ENCODE data around the gene BSCL2.
"Not testable (repeated sequence)": the region's sequence is repeated elsewhere in the genome, so short reads cannot be mapped to it uniquely, and the experiment has no call there.

Gene BSCL2

GRCh38 chr11:62707277-62707861 lies at the start of gene BSCL2, which contains the start of gene GNG3:
BSCL2 (minus strand) TSS chr11:62707424; CDS start chr11:62707195, 229 bp downstream.
GNG3 (plus strand) TSS chr11:62707676; CDS start chr11:62708296, 620 bp downstream.
- peak; percentile 75 for DNase-seq

GRCh38 chr11:62755086-62755615 lies 47.9 kb upstream of the BSCL2 start:
- no peak for DNase-seq

GRCh38 chr11:62753736-62754603 lies 46.7 kb upstream of the BSCL2 start, which contains the start of gene ZBTB3:
ZBTB3 (minus strand) TSS chr11:62754160; CDS start chr11:62753664, 496 bp downstream.
- peak; percentile 98 for DNase-seq

DNA sequence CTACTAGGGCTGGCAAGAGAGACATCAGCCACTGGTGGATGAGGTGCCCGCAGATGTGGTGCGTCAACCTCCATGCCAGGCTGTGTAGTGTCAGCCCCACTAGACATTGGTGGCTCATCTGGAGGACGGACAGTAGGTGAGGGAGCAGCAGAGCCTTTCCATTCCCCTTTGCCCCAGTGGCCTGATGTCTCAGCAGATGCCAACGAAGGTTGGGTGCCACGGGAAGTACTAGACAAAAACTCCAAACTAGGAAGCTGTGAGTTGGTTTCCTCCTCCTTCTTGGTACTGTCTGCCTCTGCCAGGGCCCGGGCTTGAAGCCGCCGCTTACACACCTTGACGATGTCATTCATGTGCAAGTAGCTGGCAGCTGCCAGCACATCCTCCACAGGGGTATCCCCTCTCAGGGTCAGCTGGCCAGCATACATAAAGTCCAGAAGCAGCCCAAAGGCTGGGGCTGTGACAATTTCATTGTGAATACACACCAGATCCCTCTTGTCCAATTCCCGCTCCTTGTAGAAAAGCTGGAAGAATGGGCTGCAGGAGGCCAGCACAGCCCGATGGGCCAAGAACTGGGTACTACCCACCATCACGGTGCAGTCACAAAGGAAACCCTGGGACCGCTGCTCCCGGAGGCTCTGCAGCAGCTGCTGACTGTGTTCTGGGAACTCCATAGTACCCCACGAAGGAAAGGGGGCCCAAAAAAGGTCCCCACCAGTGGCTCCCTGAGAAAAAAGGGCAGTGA lies 45.9 kb upstream of the BSCL2 start:
- no peak for DNase-seq

GRCh38 chr11:62752177-62752785 lies 45.1 kb upstream of the BSCL2 start:
- DNase-seq = no peak

DNA sequence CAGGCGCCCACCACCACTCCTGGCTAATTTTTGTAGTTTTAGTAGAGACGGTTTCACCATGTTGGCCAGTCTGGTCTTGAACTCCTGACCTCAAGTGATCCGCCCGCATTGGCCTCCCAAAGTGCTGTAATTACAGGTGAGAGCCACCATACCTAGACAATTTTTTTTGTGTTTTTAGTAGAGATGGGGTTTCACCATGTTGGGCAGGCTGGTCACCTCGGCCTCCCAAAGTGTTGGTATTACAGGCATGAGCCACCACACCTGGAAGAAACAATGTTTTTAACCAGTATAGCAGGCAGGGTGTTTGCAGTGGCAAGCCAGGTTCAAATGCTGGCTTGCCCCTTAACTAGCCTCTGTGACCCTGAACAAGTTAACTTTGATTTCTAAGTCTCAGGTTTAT lies 42.7 kb upstream of the BSCL2 start:
- DNase-seq = not testable (repeated sequence)

DNA sequence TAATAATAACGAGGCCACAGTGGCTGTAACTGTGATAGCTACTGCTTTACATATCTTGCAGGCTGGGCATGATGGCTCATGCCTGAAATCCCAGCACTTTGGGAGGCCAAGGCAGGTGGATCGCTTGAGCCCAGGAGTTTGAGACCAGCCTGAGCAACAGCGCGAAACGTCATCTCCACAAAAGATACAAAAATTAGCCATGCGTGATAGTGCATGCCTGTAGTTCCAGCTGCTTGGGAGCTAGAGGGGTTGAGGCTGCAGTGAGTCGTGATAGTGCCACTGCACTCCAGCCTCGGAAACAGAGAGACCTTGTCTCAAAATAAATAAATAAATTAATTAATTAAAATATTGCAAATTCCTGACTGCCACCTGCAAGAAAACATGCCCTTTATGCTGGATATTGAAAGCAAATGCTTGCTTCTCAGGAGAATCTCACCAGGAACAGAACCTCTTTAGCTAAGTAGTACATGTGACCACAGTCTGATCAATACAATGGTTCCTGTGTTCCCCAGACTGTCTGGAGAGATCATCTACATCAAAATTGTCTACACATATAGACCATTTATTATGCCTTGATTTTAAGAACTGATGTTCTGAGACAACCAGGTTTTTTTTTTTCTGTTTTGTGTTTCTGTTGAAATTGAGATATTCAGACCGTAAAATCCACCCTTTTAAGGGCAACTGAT lies 40.4 kb upstream of the BSCL2 start:
- DNase-seq = no peak

GRCh38 chr11:62737196-62737595 lies 30.0 kb upstream of the BSCL2 start:
- no peak for DNase-seq

DNA sequence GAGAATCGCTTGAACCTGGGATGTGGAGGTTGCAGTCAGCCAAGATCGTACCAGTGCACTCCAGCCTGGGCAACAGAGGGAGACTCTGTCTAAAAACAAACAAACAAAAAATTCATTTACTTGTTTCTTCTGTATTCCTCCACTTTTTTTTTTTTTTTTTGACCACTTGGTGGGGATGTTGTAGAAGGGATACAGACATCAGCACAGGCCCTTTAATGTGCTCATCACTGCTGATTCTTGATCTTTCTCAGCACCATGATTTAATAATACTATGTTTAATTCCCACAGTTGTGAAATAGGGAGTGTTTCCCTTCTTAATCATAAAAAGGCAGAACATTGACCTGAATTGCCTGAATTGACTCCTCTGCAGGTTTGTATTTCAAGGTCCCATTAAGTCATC lies 25.6 kb upstream of the BSCL2 start:
- peak; percentile 20 for DNase-seq

DNA sequence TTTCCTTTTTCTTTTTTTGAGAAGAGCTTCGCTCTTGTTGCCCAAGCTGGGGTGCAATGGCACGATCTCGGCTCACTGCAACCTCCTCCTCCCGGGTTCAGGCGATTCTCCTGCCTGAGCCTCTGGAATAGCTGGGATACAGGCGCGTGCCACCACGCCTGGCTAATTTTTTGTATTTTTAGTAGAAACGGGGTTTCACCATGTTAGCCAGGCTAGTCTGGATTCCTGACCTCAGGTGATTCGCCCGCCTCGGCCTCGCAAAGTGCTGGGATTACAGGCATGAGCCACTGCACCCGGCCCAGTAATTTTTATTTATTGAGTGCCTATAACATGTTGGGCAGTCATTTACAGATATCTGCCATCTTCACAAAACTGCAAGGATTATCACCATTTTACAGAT lies 22.9 kb upstream of the BSCL2 start:
- DNase-seq = not testable (repeated sequence)

GRCh38 chr11:62728171-62728988 lies 21.2 kb upstream of the BSCL2 start, which contains the start of gene TTC9C:
TTC9C (plus strand) TSS chr11:62728486; CDS start chr11:62728849, 363 bp downstream.
- DNase-seq = peak; percentile 89

- DNase-seq = peak; percentile 96
Observed at GRCh38 chr11:62727872-62728170, 20.6 kb upstream of the BSCL2 start.

GRCh38 chr11:62727165-62727871 lies 20.1 kb upstream of the BSCL2 start, which contains the start of gene HNRNPUL2:
HNRNPUL2 (minus strand) TSS chr11:62727457; CDS start chr11:62727156, 301 bp downstream.
- peak; percentile 99 for DNase-seq

GRCh38 chr11:62726915-62727164 lies 19.6 kb upstream of the BSCL2 start:
- DNase-seq = no peak

DNA sequence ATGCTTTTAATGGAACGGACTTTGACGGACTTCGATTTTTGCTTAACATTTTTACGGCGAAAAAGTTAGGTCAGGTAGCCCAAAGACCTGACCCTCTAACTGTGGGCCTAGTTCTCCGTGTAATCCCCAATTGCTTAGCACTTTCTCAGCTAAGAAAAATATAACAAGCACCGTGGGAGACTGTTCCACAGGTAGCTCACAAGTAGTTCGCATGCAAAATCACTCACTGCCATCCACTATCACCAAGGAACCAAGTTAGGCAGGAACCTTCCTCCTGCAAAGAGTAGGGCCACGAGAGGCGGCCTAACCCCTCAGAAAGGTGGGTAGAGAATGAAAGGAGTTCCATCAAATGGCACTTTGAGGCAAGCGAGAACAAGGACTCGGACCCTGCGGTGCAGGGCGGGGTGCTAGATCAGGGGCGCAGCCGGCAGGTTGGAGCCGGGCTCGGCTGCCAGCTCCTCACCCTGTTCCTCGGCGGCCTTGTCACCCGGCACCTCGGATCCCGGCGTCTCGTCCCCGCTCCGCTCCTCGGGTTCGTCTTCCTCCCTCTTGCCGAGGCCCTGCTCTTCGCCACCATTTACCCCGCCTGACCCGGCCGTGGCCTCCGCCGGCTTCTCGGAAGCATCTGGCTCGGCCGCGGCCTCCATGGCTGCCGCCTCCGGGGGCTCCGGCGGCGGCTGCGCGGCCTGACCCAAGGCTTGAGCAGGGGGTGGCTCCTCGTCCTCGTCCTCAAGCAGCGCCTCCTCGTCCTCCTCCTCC lies 19.1 kb upstream of the BSCL2 start:
- no peak for DNase-seq

DNA sequence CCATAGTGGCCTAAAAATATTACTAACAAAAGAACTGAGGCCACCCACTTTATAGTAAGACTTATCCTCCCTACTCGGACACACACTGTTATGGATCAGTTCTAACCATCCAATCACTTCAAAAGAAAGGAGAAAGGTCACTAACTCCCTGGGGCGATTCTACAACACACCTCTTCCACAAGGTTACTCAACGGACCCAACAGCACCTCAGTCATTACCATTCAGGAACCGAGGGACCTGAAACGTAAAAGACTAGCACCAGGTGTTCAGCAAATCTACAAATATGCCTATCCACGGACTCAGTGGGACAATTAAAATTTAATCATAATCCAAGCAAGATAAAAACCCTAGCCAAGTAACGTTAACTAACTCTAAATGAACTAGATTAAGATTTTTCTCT lies 18.4 kb upstream of the BSCL2 start:
- no peak for DNase-seq

GRCh38 chr11:62724171-62724570 lies 16.9 kb upstream of the BSCL2 start:
- DNase-seq = no peak

- DNase-seq = no peak
Observed at GRCh38 chr11:62721994-62722393, 14.8 kb upstream of the BSCL2 start.

GRCh38 chr11:62719302-62719978 lies 12.2 kb upstream of the BSCL2 start:
- no peak for DNase-seq

All from midbrain (tissue), 1 donor.